AG04450 (cell line): ENCODE measurements around the gene CLCN1. TPM values are rescaled to one million over a fixed set of nuclear protein-coding genes. Genes with fewer than 3 reads are reported as not detected.

Experiments
- CTCF ChIA-PET: fragments of 300-600, 350-600 bp; formaldehyde crosslinking; extraction: SDS; loops from one replicate; lab custom pipeline; 2022; ENCODE audit warnings: antibody characterized with exemption, inconsistent platforms; lab: Charles Lee
- POLR2A ChIA-PET: fragments of 350-600 bp; formaldehyde crosslinking; extraction: SDS; loops from one replicate; lab custom pipeline; 2021; ENCODE audit warnings: antibody characterized with exemption, inconsistent platforms; lab: Yijun Ruan, JAX
- DNase-seq: peaks from one replicate; pipeline ENCODE4 v3.0.0-alpha.2; 2011; ENCODE audit warnings: low read depth, low spot score
- H3K27ac ChIP-seq: one replicate; pipeline ENCODE4 v1.5.1; 2012; ENCODE audit warnings: low read depth, low read length, control low read depth
- H3K27me3 ChIP-seq: one replicate; pipeline ENCODE4 v1.6.0; 2012; ENCODE audit warnings: low read length; ENCODE audit not compliant: control insufficient read depth, insufficient read depth
- H3K4me3 ChIP-seq: 2 replicates; pipeline ENCODE4 v1.5.1; 2011; ENCODE audit warnings: mild to moderate bottlenecking, low read depth, low read length, control low read depth
- H3K9me3 ChIP-seq: 2 replicates; pipeline ENCODE4 v1.5.1; 2012; ENCODE audit warnings: low read length; ENCODE audit not compliant: control insufficient read depth, insufficient read depth
- CTCF ChIP-seq: IDR thresholded peaks from 2 replicates; pipeline ENCODE4 v1.5.1; 2011; ENCODE audit warnings: low read depth, low read length, control low read depth, inconsistent platforms
- polyA plus RNA-seq: library from polyadenylated mRNA; depleted of rRNA; stranded (reverse); fragments of >200 nt; gene quantifications from 2 replicates; pipeline ENCODE4 v1.2.3, GENCODE V29; 2011

CLCN1 gene
- polyA plus RNA-seq, 1 experiment, result not detected

DNA sequence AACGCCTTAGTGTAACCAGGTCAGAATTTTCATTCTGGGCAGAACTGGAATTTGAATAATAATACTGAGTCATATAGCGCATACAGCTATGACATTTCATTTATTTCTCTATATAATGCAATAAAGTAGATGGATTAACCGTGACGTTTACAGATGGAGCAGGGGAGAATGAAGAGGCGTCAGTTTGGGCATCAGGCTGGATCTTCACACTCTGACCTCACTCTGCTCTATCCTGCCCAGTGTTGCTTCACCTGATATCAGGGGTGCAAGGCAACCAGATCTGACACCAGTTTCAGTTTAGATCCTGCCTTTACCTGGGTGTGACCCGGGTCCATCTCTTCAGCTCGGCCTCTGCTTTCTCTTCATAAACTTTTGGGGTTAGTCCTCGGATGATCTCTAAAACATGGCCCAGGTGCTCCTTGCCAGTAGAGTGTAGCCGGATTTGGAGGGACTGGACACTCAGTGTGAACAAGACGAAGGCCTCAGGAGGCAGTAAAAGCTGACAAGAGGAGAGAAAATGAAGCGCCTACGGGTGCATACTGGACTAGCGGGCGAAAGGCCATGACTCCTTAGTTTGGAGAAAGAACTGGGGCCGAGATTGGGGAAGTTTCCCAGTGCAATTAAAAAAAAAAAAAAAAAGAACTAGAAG, 63.8 kb downstream of the CLCN1 start:
- DNase-seq, result no peak
- Histone ChIP-seq H3K9me3 (no peaks in the 10 kb centered on the region; the same call in 1 of the 2 replicates), H3K27ac (peak overlapping the region; percentile 100), H3K27me3 (no peaks in the 10 kb centered on the region), H3K4me3 (peak overlapping the region; percentile 93)
- CTCF ChIA-PET, result interaction anchor here (0.6 to 3.3 kb wide), 39 partner anchors 9 to 812 kb away, joined by 3 to 48 read pairs (median 6); partner anchors contain the start of genes CASP2, EPHA1 and GSTK1
- no peak for TF ChIP-seq CTCF
- POLR2A ChIA-PET, result interaction anchor here (0.6 to 6.2 kb wide), 8 partner anchors 9 to 140 kb away, joined by 3 to 83 read pairs (median 8); partner anchors contain the start of genes CASP2 and GSTK1

DNA sequence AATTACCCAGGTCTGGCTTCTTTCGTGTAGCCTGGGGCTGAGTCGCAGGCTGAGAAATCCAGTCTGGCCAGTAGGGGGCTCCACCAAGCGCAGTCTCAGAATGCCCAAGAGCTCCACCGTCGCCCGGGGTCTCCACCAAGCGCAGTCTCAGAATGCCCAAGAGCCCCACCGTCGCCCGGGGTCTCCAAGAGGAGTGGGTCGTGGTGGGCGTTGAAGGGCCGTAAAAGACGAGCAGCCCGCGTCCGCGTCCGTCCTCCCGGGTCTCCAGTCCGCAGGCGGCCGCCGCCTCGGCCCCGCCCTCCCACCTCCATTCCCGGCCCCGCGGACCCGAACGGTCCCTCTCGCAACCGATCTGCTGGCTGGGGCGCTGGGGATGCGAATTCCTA, 64.3 kb downstream of the CLCN1 start:
- Histone ChIP-seq H3K4me3 (peak overlapping the region; percentile 93), H3K9me3 (no peaks in the 10 kb centered on the region; the same call in 1 of the 2 replicates), H3K27me3 (no peaks in the 10 kb centered on the region), H3K27ac (peak overlapping the region; percentile 100)
- POLR2A ChIA-PET, result interaction anchor here (0.6 to 6.2 kb wide), 12 partner anchors 10 to 140 kb away, joined by 3 to 83 read pairs (median 6); partner anchors contain the start of genes CASP2 and GSTK1
- DNase-seq, result peak; percentile 68
- peak; percentile 89 for TF ChIP-seq CTCF
- CTCF ChIA-PET, result interaction anchor here (0.6 to 3.3 kb wide), 39 partner anchors 8 to 917 kb away, joined by 3 to 48 read pairs (median 6); partner anchors contain the start of genes CASP2, EPHA1 and GSTK1

- POLR2A ChIA-PET, result interaction anchor here (0.6 to 6.2 kb wide), 12 partner anchors 9 to 140 kb away, joined by 3 to 83 read pairs (median 6); partner anchors contain the start of genes CASP2 and GSTK1
- DNase-seq, result peak; percentile 95
- H3K27me3 ChIP-seq, result no peaks in the 10 kb centered on the region
- no peak for TF ChIP-seq CTCF
- CTCF ChIA-PET, result interaction anchor here (0.6 to 3.3 kb wide), 34 partner anchors 7 to 917 kb away, joined by 3 to 48 read pairs (median 6); partner anchors contain the start of genes CASP2 and GSTK1
- H3K9me3 ChIP-seq, result no peaks in the 10 kb centered on the region; the same call in 1 of the 2 replicates
- H3K27ac ChIP-seq, result peak within 1 kb of the TSS; percentile 100
- H3K4me3 ChIP-seq, result peak within 1 kb of the TSS; percentile 93
Measured at GRCh38 chr7:143380646-143381426, 64.9 kb downstream of the CLCN1 start, which contains the start of gene ZYX. Gene ZYX, plus strand, starts transcription at chr7:143381345. Its CDS starts 227 bp downstream, at chr7:143381572.

- no peak for TF ChIP-seq CTCF
- H3K27ac ChIP-seq, result peak overlapping the region; percentile 92
- peak overlapping the region; percentile 93 for H3K4me3 ChIP-seq
- peak; percentile 55 for DNase-seq
- no peaks in the 10 kb centered on the region; the same call in 1 of the 2 replicates for H3K9me3 ChIP-seq
- ChIA-PET POLR2A (interaction anchor here (0.7 to 6.2 kb wide), 12 partner anchors 10 to 141 kb away, joined by 3 to 83 read pairs (median 4); partner anchors contain the start of gene CASP2), CTCF (interaction anchor here (0.6 to 3.0 kb wide), 4 partner anchors 11 to 94 kb away, joined by 3 to 12 read pairs (median 7); partner anchors contain the start of gene CASP2)
- no peaks in the 10 kb centered on the region for H3K27me3 ChIP-seq
Measured at GRCh38 chr7:143381427-143382125, 65.7 kb downstream of the CLCN1 start.
